Measurements from ENCODE around the gene ARL6IP6.
"Not testable (repeated sequence)": the region's sequence is repeated elsewhere in the genome, so short reads cannot be mapped to it uniquely, and the experiment has no call there.

Gene ARL6IP6

GRCh38 chr2:152723918-152724317, 5.5 kb downstream of the ARL6IP6 start:
- no peak for DNase-seq

- no peak for DNase-seq
These were observed 11.4 kb downstream of the ARL6IP6 start for GRCh38 chr2:152729844-152730243.

- DNase-seq = no peak
These were observed 12.3 kb downstream of the ARL6IP6 start for GRCh38 chr2:152730591-152731333.

- DNase-seq = not testable (repeated sequence)
These were observed 19.1 kb downstream of the ARL6IP6 start for GRCh38 chr2:152737509-152737908.

- no peak for DNase-seq
These were observed 20.0 kb downstream of the ARL6IP6 start for GRCh38 chr2:152738438-152738837.

GRCh38 chr2:152739705-152740104, 21.3 kb downstream of the ARL6IP6 start:
- not testable (repeated sequence) for DNase-seq

- no peak for DNase-seq
These were observed 22.4 kb downstream of the ARL6IP6 start for GRCh38 chr2:152740743-152741328.

GRCh38 chr2:152743002-152743401, 24.6 kb downstream of the ARL6IP6 start:
- DNase-seq = no peak

GRCh38 chr2:152747751-152748150, 29.3 kb downstream of the ARL6IP6 start:
- DNase-seq = not testable (repeated sequence)

GRCh38 chr2:152755029-152755428, 36.6 kb downstream of the ARL6IP6 start:
- no peak for DNase-seq

- no peak for DNase-seq
These were observed 41.1 kb downstream of the ARL6IP6 start for GRCh38 chr2:152759290-152760072.

GRCh38 chr2:152761214-152761613, 42.8 kb downstream of the ARL6IP6 start:
- no peak for DNase-seq

GRCh38 chr2:152762202-152762601, 43.8 kb downstream of the ARL6IP6 start:
- no peak for DNase-seq

- DNase-seq = not testable (repeated sequence)
These were observed 44.8 kb downstream of the ARL6IP6 start for GRCh38 chr2:152763208-152763607.

- no peak for DNase-seq
These were observed 45.2 kb downstream of the ARL6IP6 start for GRCh38 chr2:152763651-152764050.

- DNase-seq = no peak
These were observed 48.5 kb downstream of the ARL6IP6 start for GRCh38 chr2:152766928-152767327.

- DNase-seq = no peak
These were observed 62.8 kb downstream of the ARL6IP6 start for GRCh38 chr2:152781175-152781574.

- no peak for DNase-seq
These were observed 63.8 kb downstream of the ARL6IP6 start for GRCh38 chr2:152782171-152782570.

GRCh38 chr2:152790883-152791282, 72.5 kb downstream of the ARL6IP6 start:
- no peak for DNase-seq

GRCh38 chr2:152791979-152792378, 73.6 kb downstream of the ARL6IP6 start:
- DNase-seq = no peak

GRCh38 chr2:152792974-152793373, 74.6 kb downstream of the ARL6IP6 start:
- no peak for DNase-seq

GRCh38 chr2:152796941-152797340, 78.5 kb downstream of the ARL6IP6 start:
- DNase-seq = no peak

GRCh38 chr2:152804687-152805408, 86.4 kb downstream of the ARL6IP6 start:
- no peak for DNase-seq

Measured in GOT3 (cell line).